Sigmoid colon (tissue), 4 donors: ENCODE measurements around the gene CCDC107.
"Not testable (repeated sequence)": the region's sequence is repeated elsewhere in the genome, so short reads cannot be mapped to it uniquely, and the experiment has no call there.

Source experiments
- POLR2AphosphoS5 ChIP-seq, 4 donors: sonication (generic); formaldehyde crosslinking; IDR thresholded peaks; one replicate each; pipeline ENCODE4 v1.6.1; 2017; ENCODE audit warnings: antibody characterized with exemption in 4 of 4
- TF ChIP-seq, protein P1 (sequence below), 4 experiments: fragments of 450-650 bp in 3 of 4; fragments of 200-600 bp in 1 of 4; IDR thresholded peaks; one replicate each; pipeline ENCODE4 v1.5.1; 2016 to 2019; ENCODE audit warnings: antibody characterized with exemption in 4 of 4, mild to moderate bottlenecking in 3 of 4, moderate library complexity in 2 of 4

GRCh38 chr9:35612066-35612465, 46.0 kb upstream of the CCDC107 start:
- TF ChIP-seq, protein P1, sequence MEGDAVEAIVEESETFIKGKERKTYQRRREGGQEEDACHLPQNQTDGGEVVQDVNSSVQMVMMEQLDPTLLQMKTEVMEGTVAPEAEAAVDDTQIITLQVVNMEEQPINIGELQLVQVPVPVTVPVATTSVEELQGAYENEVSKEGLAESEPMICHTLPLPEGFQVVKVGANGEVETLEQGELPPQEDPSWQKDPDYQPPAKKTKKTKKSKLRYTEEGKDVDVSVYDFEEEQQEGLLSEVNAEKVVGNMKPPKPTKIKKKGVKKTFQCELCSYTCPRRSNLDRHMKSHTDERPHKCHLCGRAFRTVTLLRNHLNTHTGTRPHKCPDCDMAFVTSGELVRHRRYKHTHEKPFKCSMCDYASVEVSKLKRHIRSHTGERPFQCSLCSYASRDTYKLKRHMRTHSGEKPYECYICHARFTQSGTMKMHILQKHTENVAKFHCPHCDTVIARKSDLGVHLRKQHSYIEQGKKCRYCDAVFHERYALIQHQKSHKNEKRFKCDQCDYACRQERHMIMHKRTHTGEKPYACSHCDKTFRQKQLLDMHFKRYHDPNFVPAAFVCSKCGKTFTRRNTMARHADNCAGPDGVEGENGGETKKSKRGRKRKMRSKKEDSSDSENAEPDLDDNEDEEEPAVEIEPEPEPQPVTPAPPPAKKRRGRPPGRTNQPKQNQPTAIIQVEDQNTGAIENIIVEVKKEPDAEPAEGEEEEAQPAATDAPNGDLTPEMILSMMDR (IDR thresholded peaks at IDR 0.05), result not testable (repeated sequence)
- TF ChIP-seq POLR2AphosphoS5 (IDR thresholded peaks at IDR 0.05), result not testable (repeated sequence)
